ENCODE results near the gene JUND.

Gene JUND

DNA sequence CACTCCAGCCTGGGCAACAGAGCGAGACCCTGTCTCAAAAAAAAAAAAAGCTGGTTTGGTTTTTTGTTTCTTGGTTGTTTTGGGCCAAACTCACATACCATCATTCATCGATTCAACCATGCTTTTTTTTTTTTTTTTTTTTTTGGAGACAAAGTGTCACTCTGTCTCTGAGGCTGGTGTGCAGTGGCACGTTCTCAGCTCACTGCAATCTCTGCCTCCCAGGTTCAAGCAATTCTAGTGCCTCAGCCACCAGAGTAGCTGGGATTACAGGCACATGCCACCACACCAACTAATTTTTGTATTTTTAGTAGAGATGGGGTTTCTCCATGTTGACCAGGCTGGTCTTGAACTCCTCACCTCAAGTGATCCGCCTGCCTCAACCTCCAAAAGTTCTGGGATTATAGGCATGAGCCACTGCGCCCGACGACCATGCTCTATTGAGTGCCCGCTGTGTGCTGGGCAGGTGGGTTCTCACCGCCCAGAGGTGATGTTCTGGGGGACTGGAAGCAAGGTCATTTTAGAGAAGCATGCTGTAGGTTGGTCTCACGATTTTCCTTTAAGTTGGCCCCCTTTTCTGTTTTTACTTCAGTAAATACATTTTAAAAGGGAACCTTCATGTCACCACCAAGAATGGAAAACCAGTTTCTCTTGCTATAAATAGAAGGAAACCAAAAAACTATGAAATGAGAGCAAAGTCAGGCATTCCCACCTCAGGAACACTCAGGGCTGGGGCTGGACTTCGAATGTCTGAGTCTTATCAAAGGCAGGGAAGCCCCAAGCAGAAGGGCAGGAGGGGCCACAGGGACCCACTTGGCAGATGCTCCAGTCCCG lies 8.3 kb upstream of the JUND start:
- DNase-seq = no peak

GRCh38 chr19:18287836-18288772 lies 6.7 kb upstream of the JUND start:
- no peak for DNase-seq

GRCh38 chr19:18286973-18287635 lies 5.7 kb upstream of the JUND start:
- DNase-seq = no peak

DNA sequence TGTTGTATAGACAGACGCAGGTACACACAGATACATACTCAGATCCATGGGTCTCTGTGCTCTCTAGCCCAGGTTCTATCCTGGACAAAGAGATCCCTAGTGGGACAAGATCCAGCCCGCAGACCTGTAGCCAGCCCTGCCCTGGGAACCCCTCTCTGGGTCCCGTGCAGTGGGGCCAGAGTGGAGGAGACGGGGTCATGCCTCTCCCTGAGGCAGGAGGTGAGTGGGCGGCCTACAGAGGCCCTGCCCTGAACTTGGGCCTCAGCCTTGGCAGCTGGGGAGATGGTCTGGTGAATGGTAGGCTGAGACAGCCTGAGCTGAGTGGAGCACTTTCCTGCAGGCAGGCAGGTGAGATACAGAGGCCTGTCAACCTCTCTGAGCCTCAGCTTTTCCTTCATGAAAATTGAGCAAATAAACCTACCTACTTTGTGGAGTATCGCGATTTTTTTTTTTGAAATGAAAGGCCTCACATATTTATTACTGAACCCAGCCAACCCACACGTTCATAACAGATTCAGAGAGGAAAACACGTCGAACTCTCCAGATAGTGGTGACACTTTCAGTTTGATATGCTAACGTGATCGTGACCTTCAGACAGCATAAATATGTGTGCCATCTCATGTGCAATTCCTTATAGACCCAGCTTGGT lies 3.4 kb upstream of the JUND start:
- DNase-seq = no peak

DNA sequence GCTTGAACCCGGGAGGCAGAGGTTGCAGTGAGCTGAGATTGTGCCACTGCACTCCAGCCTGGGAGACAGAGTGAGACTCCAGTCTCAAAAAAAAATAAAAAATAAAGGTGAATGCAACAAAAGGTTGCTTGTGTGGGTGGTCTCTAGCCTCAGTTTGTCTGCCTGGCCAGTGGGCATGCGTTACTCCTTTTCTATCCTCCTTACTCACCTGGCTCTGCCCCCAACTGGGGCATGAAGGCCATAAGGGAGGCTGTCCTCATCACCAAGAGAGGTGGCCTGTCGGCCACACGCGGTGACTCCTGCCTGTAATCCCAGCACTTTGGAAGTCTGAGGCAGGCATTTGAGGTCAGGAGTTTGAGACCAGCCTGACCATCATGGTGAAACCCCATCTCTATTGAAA lies 1.9 kb upstream of the JUND start:
- no peak for DNase-seq

DNA sequence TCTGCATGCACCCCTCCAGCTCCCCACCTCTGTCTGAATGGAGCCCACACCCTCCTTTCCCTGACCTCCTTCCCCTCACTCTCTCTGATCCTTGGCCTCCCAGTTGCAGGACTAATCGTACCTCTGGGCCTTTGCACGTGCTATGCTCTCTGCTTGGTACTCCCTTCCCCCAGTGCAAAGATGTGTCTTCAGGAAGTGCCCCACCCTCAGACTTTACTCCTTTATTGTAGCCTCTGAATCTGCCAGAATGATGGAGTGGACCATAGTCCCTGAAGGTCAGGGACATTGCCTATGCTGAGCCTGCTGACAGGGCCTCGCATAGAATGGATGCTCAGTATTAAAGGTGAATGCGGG lies 1.3 kb upstream of the JUND start:
- DNase-seq = no peak

DNA sequence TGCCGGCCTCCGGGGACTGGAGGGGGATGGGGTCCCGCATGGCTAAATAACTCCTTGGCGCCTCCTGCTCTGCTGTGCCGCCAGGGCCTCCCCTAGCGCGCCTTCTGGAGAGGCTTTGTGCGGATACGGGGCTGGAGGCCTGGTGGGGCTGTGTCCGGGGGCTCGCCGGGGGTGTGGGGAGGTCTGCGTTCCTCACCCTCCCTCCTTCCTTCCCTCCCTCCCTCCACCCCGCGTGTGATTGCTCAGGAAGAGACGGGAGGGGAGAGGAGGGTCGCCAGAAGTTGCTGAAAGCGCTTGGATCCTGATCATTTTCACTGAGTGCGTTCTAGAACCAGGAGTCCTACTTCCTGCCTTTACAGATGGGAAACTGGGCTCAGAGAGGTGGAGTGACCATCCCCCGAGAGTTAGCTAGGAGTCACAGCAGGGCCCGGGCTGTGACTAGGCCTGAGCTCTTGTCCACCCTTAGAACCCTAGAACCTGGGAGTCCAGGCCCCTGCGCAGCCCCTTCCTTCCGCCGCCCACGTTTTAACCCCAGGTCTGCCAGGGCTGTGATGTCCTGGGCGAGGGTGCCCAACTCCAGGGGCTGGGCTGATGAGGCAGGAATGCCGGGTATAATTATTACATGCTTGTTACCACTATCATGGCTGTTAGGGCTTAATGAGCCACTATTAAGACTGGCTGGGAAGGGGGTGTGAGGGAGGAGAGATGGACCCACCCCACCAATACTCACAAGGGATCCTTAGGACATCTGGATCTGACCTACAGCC lies 782 bp upstream of the JUND start:
- no peak for DNase-seq

DNA sequence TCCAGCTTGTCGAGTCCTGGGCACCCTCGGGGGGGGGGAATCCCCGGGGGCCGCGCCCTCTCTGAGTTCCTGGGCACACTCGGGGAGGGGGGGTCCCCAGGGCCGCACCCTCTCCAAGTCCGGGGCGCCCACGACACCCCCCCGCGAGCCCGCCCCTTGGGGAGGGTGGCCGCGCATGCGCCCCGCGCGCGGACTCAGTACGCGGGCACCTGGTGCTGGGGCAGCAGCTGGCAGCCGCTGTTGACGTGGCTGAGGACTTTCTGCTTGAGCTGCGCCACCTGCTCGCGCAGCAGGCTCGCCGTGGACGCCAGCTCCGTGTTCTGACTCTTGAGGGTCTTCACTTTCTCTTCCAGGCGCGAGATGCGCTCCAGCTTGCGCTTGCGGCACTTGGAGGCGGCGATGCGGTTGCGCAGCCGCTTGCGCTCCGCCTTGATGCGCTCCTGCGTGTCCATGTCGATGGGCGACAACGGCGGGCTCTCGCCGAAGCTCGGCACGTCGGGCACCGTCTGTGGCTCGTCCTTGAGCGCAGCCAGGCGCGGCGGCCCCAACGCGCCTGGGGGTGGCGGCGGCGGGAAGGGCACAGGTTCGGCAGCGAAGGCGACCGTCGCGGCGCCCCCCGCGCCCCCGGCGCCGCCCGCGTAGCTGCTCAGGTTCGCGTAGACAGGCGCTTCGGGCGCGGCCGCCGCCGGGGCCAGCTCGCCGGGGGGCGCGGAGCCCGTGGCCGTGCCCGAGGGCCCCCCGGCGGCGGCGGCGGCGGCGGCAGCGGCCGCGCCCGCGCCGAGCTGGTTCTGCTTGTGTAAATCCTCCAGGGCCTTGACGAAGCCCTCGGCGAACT lies 958 bp downstream of the JUND start:
- peak; percentile 59 to 63 for DNase-seq

- DNase-seq = peak; percentile 89 to 90
These were observed 1.7 kb downstream of the JUND start for GRCh38 chr19:18279516-18280246.

DNA sequence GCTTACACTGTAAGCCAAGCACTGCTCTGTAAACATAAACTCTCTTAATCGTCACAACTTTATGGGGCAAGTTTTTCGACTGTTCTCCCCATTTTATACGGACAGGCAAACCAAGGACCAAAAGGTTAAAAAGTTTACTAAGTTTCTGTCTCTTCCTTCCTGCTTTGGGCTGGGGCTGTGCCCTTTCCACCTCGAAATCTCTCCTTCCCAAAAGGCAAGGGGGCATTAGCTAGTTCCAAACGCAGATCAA lies 2.2 kb downstream of the JUND start:
- DNase-seq = no peak

DNA sequence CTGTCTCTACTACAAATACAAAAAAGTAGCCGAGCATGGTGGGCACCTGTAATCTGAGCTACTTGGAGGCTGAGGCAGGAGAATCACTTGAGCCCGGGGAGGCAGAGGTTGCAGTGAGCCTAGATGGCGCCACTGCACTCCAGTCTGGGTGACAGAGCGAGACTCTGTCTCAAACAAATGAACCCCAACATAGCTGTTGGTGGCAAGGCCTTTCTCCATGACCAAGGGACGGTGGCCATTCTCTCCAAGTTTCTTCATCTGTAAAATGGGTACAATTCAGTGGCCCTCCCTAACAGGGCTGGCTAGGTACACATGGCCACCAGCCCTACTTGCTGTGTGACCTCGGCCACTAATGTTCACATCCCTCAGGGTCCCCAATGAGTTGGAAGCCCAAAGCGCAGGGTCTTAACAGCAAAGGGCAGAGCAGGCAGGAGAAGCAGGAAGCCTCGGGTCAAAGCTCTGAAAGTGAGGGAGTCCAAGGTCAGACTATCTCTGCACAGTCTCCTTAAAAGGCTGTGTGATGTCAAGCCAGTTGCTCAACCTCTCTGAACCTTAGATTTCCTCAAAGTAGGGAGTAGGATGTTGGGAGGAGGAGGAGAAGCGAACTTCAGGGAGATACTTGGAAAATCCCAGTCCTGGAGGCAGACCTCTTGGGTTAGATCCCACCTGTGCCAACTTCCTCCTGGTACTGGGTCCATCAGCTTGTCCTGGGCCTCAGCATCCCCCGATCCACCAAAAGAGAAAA lies 2.7 kb downstream of the JUND start:
- peak; percentile 42 to 44 for DNase-seq

- DNase-seq = no peak
These were observed 6.6 kb downstream of the JUND start for GRCh38 chr19:18274781-18275356.

GRCh38 chr19:18274219-18274780 lies 7.1 kb downstream of the JUND start, which contains the start of gene IQCN:
Gene IQCN, minus strand, starts transcription at chr19:18274452. Its CDS starts 4,974 bp downstream, at chr19:18269478.
- no peak for DNase-seq

GRCh38 chr19:18273561-18274218 lies 7.7 kb downstream of the JUND start:
- DNase-seq = no peak

- DNase-seq = no peak
These were observed 10.0 kb downstream of the JUND start for GRCh38 chr19:18271433-18271841.

- no peak for DNase-seq
These were observed 11.1 kb downstream of the JUND start for GRCh38 chr19:18270326-18270725.

- no peak for DNase-seq
These were observed 12.2 kb downstream of the JUND start for GRCh38 chr19:18269070-18269723.

Data from activated CD4-positive, alpha-beta T cell treated with anti-CD3 and anti-CD28 coated beads, Interleukin-2, amount 50 U/mL, for 4 hours (primary cell).